ENCODE measurements around the gene CPA2.

The CPA2 gene

DNA sequence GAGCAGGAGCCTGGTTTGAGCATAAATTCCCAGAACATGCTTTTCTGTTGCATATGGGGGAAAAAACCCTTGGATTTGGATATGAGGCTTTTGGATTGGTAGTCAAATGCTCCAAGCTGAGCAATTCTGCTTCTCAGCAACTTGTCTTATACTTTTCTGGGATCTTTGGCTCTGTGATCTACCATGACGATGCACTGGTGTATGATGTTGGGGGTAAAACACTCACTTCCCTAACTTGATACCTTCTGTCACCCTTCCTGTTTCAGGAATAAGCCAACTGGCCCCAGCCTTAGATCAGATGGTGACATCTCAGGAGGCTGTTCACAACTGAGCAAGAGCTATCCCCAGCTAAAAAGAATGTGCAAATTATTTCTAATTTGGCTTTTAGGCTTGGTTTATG lies 13.2 kb downstream of the CPA2 start:
- DNase-seq (ENCODE audit: low read depth): no peak

DNA sequence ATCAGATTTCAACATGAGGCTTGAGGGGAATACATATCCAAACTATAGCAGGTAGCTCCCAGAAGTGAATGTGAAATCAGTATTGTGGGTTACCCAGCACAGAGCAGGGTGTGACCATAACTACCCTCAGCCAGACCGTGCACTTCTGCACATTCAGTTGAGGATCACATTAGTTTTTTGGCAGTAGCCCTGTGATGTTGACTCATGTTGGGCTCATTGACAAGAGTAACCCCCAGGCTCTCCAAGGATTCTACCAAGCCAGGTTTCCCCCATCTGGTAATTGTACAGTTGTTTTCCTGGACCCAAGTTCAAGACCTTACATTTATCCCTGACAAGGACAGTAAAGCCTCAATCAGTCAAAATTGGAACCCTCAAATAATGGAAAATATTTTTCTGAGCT lies 14.6 kb downstream of the CPA2 start:
- no peak for DNase-seq (ENCODE audit: low read depth)

DNA sequence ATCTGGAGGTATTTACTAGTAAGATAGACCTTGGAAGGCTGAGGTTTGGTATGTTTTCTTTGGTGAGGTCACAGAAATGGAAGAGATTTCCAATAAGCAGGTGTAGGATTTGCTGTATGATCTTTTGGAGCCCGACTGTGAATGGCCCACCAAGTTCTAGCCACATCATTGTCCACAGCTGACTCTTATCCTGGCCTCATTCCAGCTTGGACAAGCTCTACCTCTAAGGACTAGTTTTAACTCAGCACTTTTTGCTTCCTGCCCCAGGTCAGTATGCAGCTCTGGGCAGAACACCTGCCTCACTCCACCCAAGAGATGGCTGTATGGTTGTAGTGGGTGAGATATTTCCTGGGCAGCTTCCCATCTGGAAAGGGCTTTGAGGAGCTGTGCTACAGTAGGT lies 20.2 kb downstream of the CPA2 start:
- no peak for DNase-seq (ENCODE audit: low read depth)

DNA sequence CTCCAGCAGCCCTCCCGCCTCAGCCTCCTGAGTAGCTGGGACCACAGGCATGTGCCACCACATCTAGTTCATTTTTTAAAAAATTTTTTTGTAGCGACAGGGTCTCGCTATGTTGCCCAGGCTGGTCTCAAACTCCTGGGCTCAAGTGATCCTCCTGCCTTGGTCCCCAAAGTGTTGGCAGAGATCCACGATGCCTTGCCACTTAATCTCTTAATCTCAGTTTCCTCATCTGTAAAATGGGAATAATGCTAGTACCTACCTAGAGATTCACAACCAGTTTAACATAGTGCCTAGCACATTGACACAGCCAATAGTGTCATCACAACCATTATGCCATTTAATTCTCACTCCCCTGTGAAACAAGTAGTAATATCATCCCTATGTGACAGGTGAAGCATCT lies 21.5 kb downstream of the CPA2 start:
- no peak for DNase-seq (ENCODE audit: low read depth)

DNA sequence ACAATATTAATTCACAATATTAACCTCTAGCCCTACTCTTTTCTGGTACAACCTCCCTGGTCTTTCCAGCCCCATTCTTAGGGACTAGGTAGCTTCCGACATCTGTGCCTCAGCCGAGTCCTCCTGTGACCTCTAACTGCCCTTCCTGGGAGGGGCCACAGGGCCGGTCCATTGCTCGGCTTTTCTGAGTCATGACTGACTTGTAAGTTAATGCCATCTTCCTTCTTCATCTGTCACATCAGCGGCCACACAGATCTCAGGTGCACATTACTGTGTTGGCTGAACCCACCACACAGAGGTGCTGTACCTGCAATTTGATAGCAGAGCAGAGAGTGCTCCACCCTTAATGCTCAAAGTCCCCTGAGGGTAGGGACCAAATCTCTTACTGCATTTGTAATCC lies 22.2 kb downstream of the CPA2 start:
- DNase-seq (ENCODE audit: low read depth): no peak

DNA sequence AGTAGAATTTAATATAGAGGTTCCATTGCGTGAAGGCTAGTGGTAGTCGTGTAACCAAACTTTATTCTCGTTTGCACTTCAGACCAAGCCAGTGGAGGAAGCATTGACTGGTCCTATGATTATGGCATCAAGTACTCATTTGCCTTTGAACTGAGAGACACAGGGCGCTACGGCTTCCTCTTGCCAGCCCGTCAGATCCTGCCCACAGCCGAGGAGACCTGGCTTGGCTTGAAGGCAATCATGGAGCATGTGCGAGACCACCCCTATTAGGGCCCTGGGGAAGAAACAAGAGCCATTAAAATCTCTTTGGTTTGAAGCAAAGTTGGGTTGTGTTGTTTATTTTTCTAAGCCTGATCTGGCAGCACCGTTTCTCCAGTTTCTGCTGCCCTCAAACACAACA lies 22.8 kb downstream of the CPA2 start:
- DNase-seq (ENCODE audit: low read depth): no peak

DNA sequence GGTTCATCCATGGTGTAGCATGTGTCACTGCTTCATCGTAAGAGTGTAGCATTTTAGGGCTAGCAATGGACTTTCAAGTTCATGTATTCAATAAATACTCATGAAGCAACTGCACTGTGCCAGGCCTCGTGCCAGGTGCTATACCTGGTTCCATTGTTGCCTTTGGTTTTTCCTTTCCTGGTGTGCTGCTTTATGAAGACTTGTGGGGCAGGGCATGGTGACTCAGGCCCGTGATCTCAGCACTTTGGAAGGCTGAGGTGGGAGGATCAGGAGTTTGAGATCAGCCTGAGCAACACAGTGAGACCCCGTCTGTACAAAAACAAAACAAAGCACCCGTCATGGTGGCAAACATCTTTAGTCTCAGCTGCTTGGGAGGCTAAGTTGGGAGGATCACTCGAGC lies 24.1 kb downstream of the CPA2 start:
- no peak for DNase-seq (ENCODE audit: low read depth)

DNA sequence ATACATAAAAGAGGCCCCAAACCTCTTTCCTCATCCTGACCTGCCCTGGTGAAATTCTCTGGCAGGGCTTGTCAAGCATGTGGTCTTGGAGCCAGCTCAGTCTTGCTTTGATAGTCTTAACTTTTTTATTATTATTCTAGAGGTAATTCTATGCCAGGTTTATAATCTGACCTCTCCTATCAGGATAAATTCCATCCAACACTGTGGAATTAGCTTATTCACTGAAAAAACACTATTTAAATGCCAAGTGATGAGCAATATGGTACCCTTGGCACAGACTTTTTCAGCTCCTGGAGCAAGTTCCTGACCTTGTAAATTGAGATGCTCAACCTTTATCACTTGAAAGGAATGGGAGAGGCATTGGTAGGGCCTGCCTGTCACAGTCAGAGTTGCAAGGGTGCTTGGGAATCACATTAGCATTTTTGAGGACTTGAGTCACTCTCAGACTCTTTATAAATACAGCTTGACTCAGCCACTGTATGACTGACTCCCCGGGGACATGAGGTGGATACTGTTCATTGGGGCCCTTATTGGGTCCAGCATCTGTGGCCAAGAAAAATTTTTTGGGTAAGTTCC lies 26.1 kb downstream of the CPA2 start, which contains the start of gene CPA4:
Gene CPA4, plus strand, starts transcription at position 480 of the 576 bp plus-strand sequence. Its CDS starts 20 bp downstream, at position 500.
- DNase-seq (ENCODE audit: low read depth): no peak

DNA sequence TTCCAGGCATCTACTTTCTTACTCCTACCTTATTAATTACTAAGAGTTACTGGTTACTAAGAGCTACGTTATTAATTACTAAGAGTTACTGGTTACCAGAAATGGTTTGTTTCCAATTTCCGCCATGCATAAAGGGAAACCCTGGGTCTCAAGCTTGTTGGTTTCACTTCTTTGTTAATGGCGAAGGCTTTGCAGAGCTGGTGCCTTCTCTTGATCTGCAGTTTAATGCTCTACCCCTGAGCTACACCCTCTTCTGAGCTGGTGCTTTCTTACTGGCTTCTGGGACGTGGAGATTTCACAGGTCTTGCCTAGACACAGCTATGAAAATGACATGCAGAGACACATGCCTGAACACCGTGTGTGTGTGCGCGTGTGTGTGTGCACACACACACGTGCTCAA lies 26.9 kb downstream of the CPA2 start:
- no peak for DNase-seq (ENCODE audit: low read depth)

DNA sequence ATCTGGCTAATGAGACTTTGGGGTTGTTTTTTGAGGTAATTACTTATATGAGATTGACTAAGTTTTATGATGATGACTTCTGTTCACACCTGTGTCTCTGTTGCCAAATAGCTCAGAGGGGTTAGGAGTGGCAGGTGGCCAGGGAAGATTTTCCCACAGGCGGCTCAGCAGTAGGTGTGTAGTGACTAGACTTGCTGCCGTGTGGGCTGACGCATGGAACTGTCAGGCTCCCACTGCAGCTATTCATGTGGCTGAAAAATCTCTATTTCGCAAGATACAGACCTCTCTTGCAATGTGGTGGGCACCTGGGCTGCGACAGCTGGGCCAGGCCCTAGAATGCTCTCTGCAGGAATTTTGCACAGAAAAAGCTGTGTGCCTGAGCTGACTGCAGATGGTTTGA lies 27.7 kb downstream of the CPA2 start:
- no peak for DNase-seq (ENCODE audit: low read depth)

DNA sequence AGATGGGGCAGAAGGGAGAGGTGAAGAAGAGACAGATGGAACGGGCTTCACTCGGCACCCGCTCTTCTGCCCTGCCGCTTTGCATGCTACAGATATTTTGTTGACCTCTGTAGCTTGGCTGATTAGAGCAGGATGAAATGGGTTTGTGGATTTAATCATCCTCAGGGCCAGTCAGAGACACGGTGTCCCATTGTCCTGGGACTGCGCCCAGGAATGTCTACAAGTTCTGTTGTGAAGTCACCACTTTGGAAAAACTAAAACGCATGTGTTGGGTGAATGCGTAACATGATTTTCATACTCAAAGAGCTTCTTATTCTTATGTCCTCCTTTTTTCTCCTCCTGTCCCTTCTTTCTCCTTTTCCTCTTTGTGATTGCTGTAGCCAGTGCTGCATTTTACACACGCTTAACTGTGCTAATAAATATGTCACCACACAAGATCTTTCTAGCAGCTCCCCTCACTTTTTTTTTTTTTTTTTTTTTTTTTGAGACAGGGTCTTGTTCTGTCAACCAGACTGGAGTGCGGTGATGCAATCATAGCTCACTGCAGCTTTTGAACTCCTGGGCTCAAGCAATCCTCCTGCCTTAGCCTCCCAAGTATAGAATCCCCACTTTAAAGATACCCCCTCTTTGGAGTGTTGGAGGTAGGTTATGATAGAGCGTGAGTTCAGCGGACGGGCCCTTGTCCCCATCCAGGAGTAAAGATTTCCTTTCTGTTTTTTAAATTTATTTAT lies 29.7 kb downstream of the CPA2 start:
- DNase-seq (ENCODE audit: low read depth): no peak

DNA sequence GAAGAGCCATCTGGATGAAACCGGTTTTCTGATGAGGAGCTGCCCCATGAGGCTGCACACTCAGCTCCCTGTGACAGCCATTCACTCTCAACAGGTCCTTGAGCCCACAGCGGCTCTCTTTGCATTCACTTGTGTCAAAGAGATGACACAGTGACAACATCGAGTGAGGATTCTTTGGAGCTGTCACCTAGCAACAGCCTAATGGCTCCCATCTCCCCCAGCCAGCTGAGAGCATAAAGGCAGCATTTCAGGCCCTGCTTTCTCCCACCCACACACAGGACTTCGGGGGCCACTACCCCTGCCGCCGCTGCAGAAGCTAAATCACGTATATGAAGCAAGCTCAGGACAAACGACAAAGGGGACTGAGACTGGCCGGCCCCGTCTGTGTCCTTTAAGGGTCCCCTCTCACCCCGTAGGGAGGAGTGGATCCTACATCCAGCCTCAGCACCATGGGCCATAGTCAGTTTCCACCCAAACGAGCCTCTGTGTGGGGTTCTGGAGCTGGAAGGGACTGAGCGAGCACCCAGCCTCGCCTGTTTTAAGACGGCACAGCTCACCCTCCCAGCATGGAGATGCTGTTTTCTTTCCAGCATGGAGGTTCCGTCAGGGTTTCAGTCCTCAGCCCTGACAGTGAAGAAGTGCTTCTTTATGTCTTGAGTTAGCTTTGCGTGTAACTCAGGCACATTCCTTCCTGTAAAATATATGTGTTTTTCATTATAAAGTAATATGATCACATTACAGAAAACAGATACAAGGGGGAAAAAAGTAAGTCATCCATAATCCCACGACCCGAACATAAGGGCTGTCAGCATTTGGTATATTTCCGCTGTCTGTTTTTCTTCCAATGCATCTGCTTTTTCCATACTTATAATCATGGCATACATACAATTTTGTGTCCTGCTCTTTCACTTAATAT lies 31.2 kb downstream of the CPA2 start:
- DNase-seq (ENCODE audit: low read depth): no peak

DNA sequence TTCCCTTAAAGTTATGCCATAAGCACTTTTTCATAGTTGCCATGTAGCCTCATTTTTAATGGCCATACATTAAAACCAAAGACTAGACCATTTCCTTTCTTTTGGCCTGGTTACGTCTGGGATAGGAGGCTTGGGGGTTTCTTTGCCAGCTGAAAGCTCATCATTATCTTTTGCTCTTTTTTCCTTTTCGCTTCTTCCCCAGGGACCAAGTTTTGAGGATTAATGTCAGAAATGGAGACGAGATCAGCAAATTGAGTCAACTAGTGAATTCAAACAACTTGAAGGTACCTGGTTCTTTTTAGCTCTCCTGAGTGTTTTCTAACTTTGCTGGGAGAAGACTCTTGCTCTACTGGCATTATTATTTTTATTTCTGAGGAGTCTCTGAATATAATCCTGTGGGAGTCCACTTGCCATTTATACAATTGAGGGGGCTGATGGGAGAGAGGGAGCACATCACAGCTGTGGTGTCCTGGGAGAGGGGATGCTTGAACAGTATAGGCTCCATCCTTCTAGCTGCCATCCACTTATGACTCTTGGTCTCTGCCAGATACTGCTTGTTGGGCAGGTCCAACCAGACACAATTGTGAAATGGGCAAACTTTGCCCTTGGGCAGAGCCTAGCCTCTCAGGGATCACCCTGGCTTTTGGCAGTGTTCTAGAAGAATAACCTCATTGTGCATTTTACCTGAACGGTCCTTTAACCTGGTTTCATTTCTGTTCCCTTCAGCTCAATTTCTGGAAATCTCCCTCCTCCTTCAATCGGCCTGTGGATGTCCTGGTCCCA lies 32.1 kb downstream of the CPA2 start:
- DNase-seq (ENCODE audit: low read depth): no peak

DNA sequence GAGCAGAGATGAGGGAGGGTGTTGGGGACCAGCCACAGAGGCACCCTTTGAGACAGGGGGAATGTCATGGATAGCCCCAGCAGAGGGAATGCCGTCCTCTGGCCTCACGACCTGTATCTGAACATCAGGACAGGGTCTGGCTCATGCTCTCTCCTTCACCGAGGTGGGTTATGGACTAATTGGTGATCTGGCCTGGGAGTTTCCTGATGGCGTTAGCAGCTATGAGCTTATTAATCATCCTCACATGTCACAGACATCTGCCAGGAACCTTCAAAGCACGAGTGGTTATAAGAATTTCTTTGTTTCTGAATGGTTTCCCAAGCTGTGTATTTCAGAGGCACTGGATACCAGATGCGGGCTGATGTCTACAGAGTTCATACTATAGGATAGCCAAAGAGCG lies 33.2 kb downstream of the CPA2 start:
- DNase-seq (ENCODE audit: low read depth): no peak

DNA sequence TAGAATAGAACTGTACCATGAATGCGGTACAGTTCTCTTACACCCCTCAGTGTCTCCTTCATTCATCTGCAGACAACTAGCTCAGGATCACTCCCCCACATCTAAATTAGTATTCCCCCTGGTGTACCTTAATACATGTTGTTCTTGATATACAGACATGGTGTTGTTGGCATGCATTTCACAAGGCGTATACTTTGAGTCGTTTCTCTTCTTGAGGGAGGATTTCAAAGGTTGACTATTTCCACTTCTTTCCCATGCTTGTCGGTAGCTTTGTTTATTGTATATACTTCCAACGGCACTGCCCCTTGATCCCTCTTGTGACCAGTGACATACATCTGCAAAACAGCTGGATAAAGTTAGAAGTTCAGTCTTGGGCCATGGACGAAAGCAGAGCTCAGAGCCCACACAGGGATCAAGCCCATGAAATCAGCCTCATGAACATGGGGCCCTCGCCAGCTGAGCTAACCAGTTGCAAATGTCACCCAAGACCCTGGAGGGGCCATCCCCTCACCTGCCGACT lies 34.9 kb downstream of the CPA2 start:
- no peak for DNase-seq (ENCODE audit: low read depth)

DNA sequence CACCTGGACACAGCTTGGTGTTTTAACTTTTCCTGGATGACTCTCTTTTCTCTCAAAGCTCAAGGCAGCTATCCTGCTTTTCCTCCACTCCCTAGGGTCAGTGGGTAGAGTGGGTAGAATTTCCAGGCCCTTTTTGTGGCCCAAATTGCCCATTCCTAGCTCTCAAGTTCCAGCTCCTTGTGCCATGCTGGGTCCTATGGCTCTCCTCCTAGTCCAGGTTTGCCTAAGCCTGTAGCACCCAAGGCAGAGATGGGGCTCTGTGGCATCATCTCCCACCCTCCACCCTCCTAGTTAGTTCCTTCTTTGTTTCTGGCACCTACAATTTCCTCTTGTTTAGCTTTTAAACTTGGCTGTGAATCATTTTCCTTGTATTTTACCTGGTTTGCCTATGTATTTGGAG lies 36.0 kb downstream of the CPA2 start:
- no peak for DNase-seq (ENCODE audit: low read depth)

DNA sequence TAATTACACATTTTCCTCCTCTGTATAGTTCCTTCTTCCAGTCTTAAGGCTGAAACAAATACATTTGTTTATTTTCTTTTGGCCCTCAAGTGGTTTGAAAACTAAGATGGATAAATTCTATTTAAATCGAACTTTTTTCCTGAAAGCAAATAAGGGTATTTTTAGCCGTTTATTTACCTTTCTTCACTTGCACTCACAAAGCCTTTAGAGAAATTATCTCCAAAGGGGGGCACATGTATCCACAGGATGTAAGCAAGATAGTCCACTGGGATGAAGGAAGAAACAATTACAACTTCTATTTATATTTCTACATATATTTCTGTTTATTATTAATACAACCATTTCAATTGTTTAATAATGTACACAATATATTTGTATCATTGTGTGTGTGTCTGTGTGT lies 36.5 kb downstream of the CPA2 start:
- no peak for DNase-seq (ENCODE audit: low read depth)

DNA sequence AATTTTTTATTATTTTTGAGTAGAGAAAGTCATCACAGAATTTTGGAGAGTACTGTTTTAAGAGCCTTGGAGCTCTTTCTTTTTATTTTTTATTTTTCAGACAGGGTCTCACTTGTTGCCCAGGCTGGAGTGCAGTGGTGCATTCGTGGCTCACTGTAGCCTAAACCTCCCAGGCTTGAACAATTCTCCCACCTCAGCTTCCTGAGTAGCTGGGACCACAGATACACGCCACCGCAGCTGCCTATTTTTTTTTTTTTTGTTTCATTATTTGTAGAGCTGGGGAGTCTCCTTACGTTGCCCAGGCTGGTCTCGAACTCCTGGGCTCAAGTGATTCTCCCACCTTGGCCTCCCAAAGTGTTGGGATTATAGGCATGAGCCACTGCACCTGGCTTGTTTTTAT lies 36.9 kb downstream of the CPA2 start:
- DNase-seq (ENCODE audit: low read depth): no peak

DNA sequence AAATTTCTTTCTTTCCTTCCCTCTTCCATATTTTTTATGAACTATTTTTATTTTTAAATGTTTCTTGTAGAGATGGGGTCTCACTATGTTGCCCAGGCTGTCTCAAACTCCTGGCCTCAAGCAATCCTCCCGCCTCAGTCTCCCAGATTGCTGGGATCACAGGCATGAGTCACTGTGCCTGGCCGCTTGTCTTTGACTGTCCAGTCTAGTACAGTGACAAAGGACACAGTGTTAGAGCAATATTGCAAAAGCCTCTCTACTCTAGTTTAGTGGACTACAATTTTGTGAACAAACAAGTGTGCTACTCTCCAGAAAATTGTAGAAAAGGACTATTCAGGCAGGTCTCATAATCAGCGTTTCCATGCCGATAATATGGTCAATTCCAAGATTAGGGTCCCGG lies 37.3 kb downstream of the CPA2 start:
- DNase-seq (ENCODE audit: low read depth): no peak

DNA sequence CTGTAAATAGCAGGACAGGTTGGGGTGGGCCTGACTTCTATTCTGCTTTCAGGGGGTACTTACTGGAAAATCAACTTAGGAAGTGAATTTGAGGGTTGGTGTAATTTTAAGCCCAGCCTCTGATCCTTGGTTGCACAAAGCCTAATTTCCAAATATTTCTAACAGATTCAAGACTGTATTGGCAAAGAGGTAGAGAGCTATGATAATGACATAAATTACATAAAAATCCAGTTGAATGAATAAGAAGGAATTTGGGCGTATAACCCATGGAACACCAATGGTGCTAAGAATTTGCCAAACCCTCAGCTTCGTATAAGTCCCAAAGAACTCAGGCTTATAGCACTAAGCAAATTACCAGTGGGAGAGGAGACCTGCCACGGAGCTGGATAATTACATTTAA lies 38.2 kb downstream of the CPA2 start:
- DNase-seq (ENCODE audit: low read depth): no peak

DNA sequence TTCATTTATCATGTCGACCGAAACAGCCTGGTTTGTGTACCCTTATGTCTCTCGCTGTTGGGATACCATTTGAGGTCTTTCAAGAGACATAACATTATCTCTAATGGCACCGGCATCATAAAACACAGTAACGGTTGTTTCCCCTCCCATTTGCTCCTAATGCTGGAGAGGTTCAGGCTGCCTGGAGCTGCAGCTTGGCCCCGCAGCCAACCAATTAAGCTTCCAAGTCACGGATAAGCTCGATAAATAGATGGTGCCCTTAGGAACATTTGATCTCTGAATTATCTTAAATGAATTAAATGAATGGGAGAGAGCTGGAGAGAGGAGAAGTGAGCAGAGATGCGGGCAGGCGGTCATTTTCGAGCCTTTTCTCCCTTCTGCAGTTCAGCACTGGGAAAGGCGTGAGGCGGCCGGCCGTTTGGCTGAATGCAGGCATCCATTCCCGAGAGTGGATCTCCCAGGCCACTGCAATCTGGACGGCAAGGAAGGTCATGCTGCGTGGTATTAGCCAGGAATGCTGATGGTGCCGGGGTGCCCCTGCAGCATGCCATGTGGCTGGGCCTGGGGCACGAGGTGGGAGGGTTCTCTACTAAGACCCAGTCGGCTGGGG lies 38.9 kb downstream of the CPA2 start:
- no peak for DNase-seq (ENCODE audit: low read depth)

DNA sequence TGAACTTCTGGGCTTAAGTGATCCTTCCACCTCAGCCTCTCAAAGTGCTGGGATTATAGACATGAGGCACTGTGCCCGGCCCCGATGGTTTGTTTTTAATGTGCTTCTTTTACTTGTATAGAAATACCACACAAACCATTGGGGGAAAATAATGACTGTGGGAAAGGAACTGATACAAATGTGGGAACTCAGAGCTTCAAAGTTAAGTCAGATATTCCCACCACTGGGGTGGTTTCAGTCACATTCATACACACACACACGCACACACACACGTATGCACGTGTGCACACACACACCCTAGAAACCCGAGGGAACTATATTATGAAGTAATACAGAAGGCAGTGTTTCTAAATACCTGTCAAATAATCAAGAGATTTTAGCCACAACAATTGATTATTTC lies 43.3 kb downstream of the CPA2 start:
- DNase-seq (ENCODE audit: low read depth): no peak
